NCI-H1105 treated with DMSO at 0.1 percent for 48 hours (cell line): Measurements from ENCODE around the gene MAP3K19.
"Not testable (repeated sequence)": the region's sequence is repeated elsewhere in the genome, so short reads cannot be mapped to it uniquely, and the experiment has no call there.

ENCODE experiments used
- DNase-seq: peaks from one replicate; lab custom pipeline; 2025; lab: John Stamatoyannopoulos, UW

MAP3K19 gene

GRCh38 chr2:134980639-134981038, 66.6 kb downstream of the MAP3K19 start:
- no peak for DNase-seq

- DNase-seq: no peak
These were observed 68.0 kb downstream of the MAP3K19 start for GRCh38 chr2:134979221-134979620.

GRCh38 chr2:134977104-134977503, 70.1 kb downstream of the MAP3K19 start:
- not testable (repeated sequence) for DNase-seq

GRCh38 chr2:134976074-134976702, 71.1 kb downstream of the MAP3K19 start:
- DNase-seq: no peak

GRCh38 chr2:134975281-134976009, 71.8 kb downstream of the MAP3K19 start:
- DNase-seq: no peak

- no peak for DNase-seq
These were observed 73.8 kb downstream of the MAP3K19 start for GRCh38 chr2:134973241-134974138.

- not testable (repeated sequence) for DNase-seq
These were observed 80.1 kb downstream of the MAP3K19 start for GRCh38 chr2:134967166-134967565.

- DNase-seq: no peak
These were observed 89.8 kb downstream of the MAP3K19 start for GRCh38 chr2:134957477-134957876.

- DNase-seq: no peak
These were observed 91.5 kb downstream of the MAP3K19 start for GRCh38 chr2:134955744-134956143.

- no peak for DNase-seq
These were observed 93.2 kb downstream of the MAP3K19 start for GRCh38 chr2:134954065-134954464.

- no peak for DNase-seq
These were observed 94.6 kb downstream of the MAP3K19 start for GRCh38 chr2:134952608-134953007.

GRCh38 chr2:134950886-134951285, 96.4 kb downstream of the MAP3K19 start:
- no peak for DNase-seq

- DNase-seq: no peak
These were observed 97.1 kb downstream of the MAP3K19 start for GRCh38 chr2:134949981-134950708.

GRCh38 chr2:134946073-134946472, 101.2 kb downstream of the MAP3K19 start:
- no peak for DNase-seq

- DNase-seq: no peak
These were observed 102.3 kb downstream of the MAP3K19 start for GRCh38 chr2:134944975-134945374.

- no peak for DNase-seq
These were observed 103.7 kb downstream of the MAP3K19 start for GRCh38 chr2:134943540-134943939.

- no peak for DNase-seq
These were observed 110.6 kb downstream of the MAP3K19 start for GRCh38 chr2:134936691-134937090.

GRCh38 chr2:134934641-134935040, 112.6 kb downstream of the MAP3K19 start:
- DNase-seq: no peak

- DNase-seq: no peak
These were observed 113.1 kb downstream of the MAP3K19 start for GRCh38 chr2:134934150-134934549.

- no peak for DNase-seq
These were observed 113.5 kb downstream of the MAP3K19 start for GRCh38 chr2:134933732-134934131.

- no peak for DNase-seq
These were observed 114.3 kb downstream of the MAP3K19 start for GRCh38 chr2:134932864-134933526.
